ENCODE measurements around the gene ZBP1.

Gene ZBP1

GRCh38 chr20:57658447-57658832 lies 38.2 kb upstream of the ZBP1 start:
- no peak for DNase-seq

- no peak for DNase-seq
These were observed 37.6 kb upstream of the ZBP1 start for GRCh38 chr20:57657535-57658446.

GRCh38 chr20:57656821-57657534 lies 36.8 kb upstream of the ZBP1 start:
- no peak for DNase-seq

GRCh38 chr20:57656252-57656820 lies 36.1 kb upstream of the ZBP1 start:
- no peak for DNase-seq

GRCh38 chr20:57655809-57656155 lies 35.6 kb upstream of the ZBP1 start:
- no peak for DNase-seq

- no peak for DNase-seq
These were observed 35.0 kb upstream of the ZBP1 start for GRCh38 chr20:57654998-57655808.

- DNase-seq = peak; percentile 21 to 49
These were observed 34.3 kb upstream of the ZBP1 start for GRCh38 chr20:57654363-57654997.

- DNase-seq = no peak
These were observed 33.7 kb upstream of the ZBP1 start for GRCh38 chr20:57653910-57654309.

- DNase-seq = no peak
These were observed 33.3 kb upstream of the ZBP1 start for GRCh38 chr20:57653546-57653900.

GRCh38 chr20:57652606-57653545 lies 32.6 kb upstream of the ZBP1 start:
- DNase-seq = no peak

- DNase-seq = no peak
These were observed 31.8 kb upstream of the ZBP1 start for GRCh38 chr20:57651881-57652605.

GRCh38 chr20:57650756-57651483 lies 30.7 kb upstream of the ZBP1 start:
- DNase-seq = no peak

- no peak for DNase-seq
These were observed 30.0 kb upstream of the ZBP1 start for GRCh38 chr20:57650266-57650665.

GRCh38 chr20:57649617-57650015 lies 29.4 kb upstream of the ZBP1 start:
- no peak for DNase-seq

GRCh38 chr20:57648878-57649616 lies 28.8 kb upstream of the ZBP1 start:
- DNase-seq = no peak

GRCh38 chr20:57647933-57648785 lies 27.9 kb upstream of the ZBP1 start:
- no peak for DNase-seq

GRCh38 chr20:57647006-57647932 lies 27.0 kb upstream of the ZBP1 start:
- no peak for DNase-seq
